ENCODE data around the gene TRIM47.

The TRIM47 gene

GRCh38 chr17:75917917-75918445 is 39.6 kb upstream of the TRIM47 start:
- no peak overlapping the region for H3K27ac ChIP-seq (ENCODE audit: low read depth, low read length)
- no peak overlapping the region for H3K9ac ChIP-seq (ENCODE audit: low read length)
- no peak overlapping the region for H3K4me3 ChIP-seq (ENCODE audit: low read depth in 1 of 2, low read length in 2 of 2)
- no peaks in the 10 kb centered on the region for H3K36me3 ChIP-seq (ENCODE audit: insufficient read depth, low read length)
- H3K4me1 ChIP-seq (ENCODE audit: insufficient read depth, low read length), result no peaks in the 10 kb centered on the region
- H3K9me3 ChIP-seq (ENCODE audit: low read length), result no peaks in the 10 kb centered on the region
- no peaks in the 10 kb centered on the region for H3K27me3 ChIP-seq (ENCODE audit: control insufficient read depth in 1 of 2, insufficient read depth in 2 of 2, low read length in 2 of 2)

DNA sequence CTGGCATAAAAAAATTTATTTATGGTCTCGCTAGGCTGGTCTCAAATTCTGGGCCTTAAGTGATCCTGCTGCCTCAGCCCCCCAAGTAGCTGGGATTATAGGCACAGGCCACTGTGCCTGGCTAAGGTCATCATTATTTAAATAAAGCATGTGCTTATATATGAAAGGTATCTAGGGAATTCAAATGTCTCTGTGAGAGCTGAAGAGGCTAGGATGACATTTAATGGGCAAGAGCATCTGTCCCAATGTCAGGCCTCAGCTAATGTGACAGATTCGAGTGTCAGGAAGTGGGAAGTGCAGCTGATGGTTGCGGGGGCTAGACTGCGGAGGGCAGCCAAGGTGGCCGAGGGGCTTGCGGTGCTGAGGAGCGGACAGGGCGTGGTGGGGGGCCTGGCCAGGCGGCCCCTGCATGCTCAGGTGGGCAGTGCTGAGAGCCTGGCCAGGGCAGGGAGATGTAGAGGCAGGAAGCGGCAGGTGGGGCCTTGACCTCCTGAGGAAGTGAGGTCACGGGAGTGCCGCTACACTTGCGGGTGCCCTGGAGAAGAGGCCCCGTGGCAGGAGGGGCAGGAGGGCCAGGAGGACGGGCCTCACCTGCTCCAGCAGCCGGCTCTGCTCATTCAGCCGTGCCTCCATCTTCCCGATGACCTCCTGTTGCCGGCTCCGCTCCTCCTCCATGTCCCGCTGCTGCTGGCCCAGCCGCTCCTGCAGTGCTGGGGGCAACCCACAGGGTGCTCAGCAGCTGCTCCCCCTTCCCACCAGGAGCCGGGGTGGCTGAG is 38.9 kb upstream of the TRIM47 start:
- Histone ChIP-seq H3K9ac (ENCODE audit: low read length) (no peak overlapping the region), H3K9me3 (ENCODE audit: low read length) (no peaks in the 10 kb centered on the region), H3K27me3 (ENCODE audit: control insufficient read depth in 1 of 2, insufficient read depth in 2 of 2, low read length in 2 of 2) (no peaks in the 10 kb centered on the region), H3K27ac (ENCODE audit: low read depth, low read length) (no peak overlapping the region), H3K4me1 (ENCODE audit: insufficient read depth, low read length) (no peaks in the 10 kb centered on the region), H3K4me3 (ENCODE audit: low read depth in 1 of 2, low read length in 2 of 2) (no peak overlapping the region), H3K36me3 (ENCODE audit: insufficient read depth, low read length) (no peaks in the 10 kb centered on the region)

DNA sequence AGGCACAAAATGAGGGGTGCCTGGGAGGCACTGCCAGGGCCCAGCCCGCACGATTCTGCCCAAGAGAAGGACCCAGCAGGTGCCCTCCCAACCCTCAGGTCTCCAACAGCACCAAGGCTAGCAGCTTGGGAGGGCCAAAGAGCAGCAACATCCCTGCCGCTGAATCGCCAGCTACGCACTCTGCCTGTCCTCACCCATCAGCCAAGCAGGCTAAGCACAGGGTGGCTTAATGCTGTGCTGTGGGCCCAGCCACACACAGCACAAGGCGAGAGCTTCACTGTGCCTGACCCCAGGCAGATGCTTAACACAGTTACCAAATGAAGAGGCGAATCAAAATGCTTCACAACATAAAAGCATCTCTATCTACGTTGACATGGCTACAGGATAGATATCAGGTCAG is 36.9 kb upstream of the TRIM47 start:
- Histone ChIP-seq H3K9ac (ENCODE audit: low read length) (no peak overlapping the region), H3K9me3 (ENCODE audit: low read length) (no peaks in the 10 kb centered on the region), H3K4me3 (ENCODE audit: low read depth in 1 of 2, low read length in 2 of 2) (no peak overlapping the region), H3K4me1 (ENCODE audit: insufficient read depth, low read length) (no peaks in the 10 kb centered on the region), H3K27me3 (ENCODE audit: control insufficient read depth in 1 of 2, insufficient read depth in 2 of 2, low read length in 2 of 2) (no peaks in the 10 kb centered on the region), H3K36me3 (ENCODE audit: insufficient read depth, low read length) (no peaks in the 10 kb centered on the region), H3K27ac (ENCODE audit: low read depth, low read length) (no peak overlapping the region)

DNA sequence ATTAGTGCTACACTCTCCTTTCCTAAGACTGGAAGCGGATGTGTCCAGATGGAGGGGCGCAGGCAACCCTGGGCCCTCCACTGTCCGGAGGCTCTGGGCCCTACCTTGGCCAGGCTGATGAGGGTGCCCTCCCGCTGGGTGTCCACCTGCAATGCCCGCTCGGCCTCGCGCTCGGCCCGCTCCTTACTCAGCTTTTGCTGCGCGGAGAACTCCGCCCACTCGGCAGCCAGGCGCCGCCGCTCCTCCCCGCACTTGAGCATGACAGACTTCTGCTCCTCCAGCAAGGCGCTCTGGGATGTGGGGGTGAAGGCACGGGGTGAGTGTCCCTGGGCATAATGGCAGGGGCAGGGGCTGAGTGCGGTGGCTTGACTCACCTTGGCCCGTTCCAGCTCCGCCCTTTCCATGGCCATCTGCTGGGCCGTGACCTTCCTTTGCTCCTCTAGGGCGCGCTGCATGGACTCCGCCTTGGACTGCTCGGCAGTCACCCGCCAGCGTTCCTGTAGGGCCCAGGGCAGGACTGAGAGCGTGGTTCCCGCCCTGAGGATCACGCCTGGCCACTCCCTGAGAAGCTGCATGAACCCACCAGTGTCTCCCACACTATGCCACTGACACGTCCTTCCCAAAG is 36.4 kb upstream of the TRIM47 start:
- H3K9me3 ChIP-seq (ENCODE audit: low read length), result no peaks in the 10 kb centered on the region
- no peaks in the 10 kb centered on the region for H3K27me3 ChIP-seq (ENCODE audit: control insufficient read depth in 1 of 2, insufficient read depth in 2 of 2, low read length in 2 of 2)
- H3K9ac ChIP-seq (ENCODE audit: low read length), result no peak overlapping the region
- no peaks in the 10 kb centered on the region for H3K36me3 ChIP-seq (ENCODE audit: insufficient read depth, low read length)
- no peak overlapping the region for H3K4me3 ChIP-seq (ENCODE audit: low read depth in 1 of 2, low read length in 2 of 2)
- no peak overlapping the region for H3K27ac ChIP-seq (ENCODE audit: low read depth, low read length)
- H3K4me1 ChIP-seq (ENCODE audit: insufficient read depth, low read length), result no peaks in the 10 kb centered on the region

- Histone ChIP-seq H3K9ac (ENCODE audit: low read length) (no peak overlapping the region), H3K4me3 (ENCODE audit: low read depth in 1 of 2, low read length in 2 of 2) (no peak overlapping the region), H3K27ac (ENCODE audit: low read depth, low read length) (no peak overlapping the region), H3K27me3 (ENCODE audit: control insufficient read depth in 1 of 2, insufficient read depth in 2 of 2, low read length in 2 of 2) (no peaks in the 10 kb centered on the region), H3K36me3 (ENCODE audit: insufficient read depth, low read length) (no peaks in the 10 kb centered on the region), H3K4me1 (ENCODE audit: insufficient read depth, low read length) (no peaks in the 10 kb centered on the region), H3K9me3 (ENCODE audit: low read length) (no peaks in the 10 kb centered on the region)
Measured at GRCh38 chr17:75913537-75914210, 35.3 kb upstream of the TRIM47 start.

DNA sequence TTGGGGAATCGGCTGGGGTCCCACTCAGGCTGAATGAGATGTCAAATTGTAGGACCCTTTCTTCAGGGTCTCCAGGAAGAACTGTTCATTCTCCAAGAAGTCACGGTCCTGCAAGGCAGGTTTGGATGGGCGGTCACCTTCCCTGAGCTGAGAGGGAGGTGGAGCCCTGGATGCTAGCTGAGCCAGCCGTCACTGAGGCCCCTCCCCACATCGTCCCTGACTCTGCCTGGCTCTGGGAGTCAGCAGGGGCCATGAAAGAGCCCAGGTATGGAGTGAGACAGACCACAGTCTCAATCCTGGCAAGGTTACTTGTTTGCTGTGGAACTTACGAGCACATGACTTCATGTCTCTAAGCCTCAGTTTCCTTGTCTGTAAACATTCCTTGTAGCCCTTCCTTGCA is 32.3 kb upstream of the TRIM47 start:
- H3K36me3 ChIP-seq (ENCODE audit: insufficient read depth, low read length), result no peaks in the 10 kb centered on the region
- no peaks in the 10 kb centered on the region for H3K27me3 ChIP-seq (ENCODE audit: control insufficient read depth in 1 of 2, insufficient read depth in 2 of 2, low read length in 2 of 2)
- H3K4me3 ChIP-seq (ENCODE audit: low read depth in 1 of 2, low read length in 2 of 2), result no peak overlapping the region
- H3K9ac ChIP-seq (ENCODE audit: low read length), result no peak overlapping the region
- no peaks in the 10 kb centered on the region for H3K9me3 ChIP-seq (ENCODE audit: low read length)
- no peaks in the 10 kb centered on the region for H3K4me1 ChIP-seq (ENCODE audit: insufficient read depth, low read length)
- H3K27ac ChIP-seq (ENCODE audit: low read depth, low read length), result no peak overlapping the region

DNA sequence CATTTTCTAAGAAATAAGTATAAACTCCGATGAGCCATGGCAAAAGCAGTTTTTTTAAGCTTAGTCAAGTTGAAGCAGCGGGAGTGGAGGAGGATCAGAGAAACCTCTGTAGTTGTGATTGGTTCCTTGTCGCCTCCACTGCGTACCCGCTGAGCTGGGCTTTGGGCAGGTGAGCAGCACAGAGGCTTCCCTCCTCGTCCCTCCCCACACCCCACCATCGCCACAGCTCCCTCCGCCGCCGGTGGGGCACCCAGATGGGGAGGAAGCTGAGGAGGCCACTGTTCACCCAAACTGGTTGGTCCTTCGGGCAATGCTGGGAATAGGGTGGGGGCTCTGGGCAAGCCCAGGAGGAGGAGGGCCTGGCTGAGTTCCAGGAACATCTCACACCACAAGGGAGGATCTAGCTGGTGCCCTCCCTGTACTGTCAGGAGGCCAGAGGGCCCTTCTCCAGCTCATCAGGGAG is 31.5 kb upstream of the TRIM47 start:
- Histone ChIP-seq H3K4me3 (ENCODE audit: low read depth in 1 of 2, low read length in 2 of 2) (no peak overlapping the region), H3K4me1 (ENCODE audit: insufficient read depth, low read length) (no peaks in the 10 kb centered on the region), H3K9ac (ENCODE audit: low read length) (no peak overlapping the region), H3K9me3 (ENCODE audit: low read length) (no peaks in the 10 kb centered on the region), H3K27me3 (ENCODE audit: control insufficient read depth in 1 of 2, insufficient read depth in 2 of 2, low read length in 2 of 2) (no peaks in the 10 kb centered on the region), H3K27ac (ENCODE audit: low read depth, low read length) (no peak overlapping the region), H3K36me3 (ENCODE audit: insufficient read depth, low read length) (no peaks in the 10 kb centered on the region)

DNA sequence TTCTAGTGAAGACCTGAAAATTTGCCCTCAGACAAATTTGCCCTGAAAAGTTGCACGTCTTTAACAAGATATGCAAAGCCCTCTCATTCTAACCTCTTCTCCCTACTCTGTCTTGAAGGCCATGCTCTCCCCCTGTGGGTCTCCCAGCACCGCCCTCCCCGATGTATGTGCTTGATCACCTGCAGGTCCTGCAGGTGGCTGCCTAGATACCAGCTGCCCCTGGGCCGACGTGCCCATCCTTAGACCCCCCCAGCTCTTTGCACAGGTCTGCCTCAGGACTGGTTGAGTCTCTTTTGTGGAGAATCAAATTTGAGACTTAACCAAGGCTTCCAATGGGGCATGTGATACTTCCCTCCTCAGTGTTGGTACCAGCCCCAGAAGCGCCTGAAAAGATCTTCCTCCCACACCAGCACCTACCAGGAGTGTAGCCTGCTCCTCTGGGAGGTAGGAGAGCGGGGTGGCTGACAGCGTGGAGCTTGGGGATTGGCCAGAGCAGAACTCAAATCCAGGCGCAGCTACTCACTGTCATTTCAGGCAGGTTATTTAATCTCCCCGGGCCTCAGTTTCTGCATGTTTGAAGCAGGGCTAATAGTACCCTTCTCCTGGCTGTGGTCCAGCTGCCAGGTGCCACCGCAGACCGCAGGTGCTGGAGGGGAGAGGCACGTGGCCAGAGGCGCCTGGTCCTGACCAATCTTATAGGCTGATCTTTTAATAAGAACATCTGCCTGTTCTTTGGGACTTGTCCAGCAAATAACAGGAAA is 30.9 kb upstream of the TRIM47 start:
- H3K4me3 ChIP-seq (ENCODE audit: low read depth in 1 of 2, low read length in 2 of 2), result no peak overlapping the region
- no peak overlapping the region for H3K27ac ChIP-seq (ENCODE audit: low read depth, low read length)
- no peaks in the 10 kb centered on the region for H3K36me3 ChIP-seq (ENCODE audit: insufficient read depth, low read length)

DNA sequence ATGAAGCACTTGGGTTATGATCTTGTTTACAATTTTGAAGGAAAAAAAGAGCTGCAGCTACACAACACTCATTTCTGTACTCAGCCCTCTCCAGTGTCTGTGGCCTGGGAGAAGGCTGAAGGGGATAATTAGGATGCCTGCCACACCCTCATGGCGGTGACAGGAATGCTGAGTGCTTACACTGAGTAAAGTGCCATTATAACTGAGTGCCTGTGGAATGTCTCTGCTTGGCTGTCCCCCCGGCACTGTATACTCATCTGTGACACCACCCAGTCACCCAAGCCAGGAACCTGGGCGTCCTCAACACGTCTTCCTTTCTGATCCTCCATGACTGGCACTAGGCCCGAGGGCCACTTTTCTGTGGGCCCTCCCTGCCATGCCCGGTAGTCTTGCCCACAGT is 29.8 kb upstream of the TRIM47 start:
- H3K27ac ChIP-seq (ENCODE audit: low read depth, low read length), result no peak overlapping the region
- H3K4me3 ChIP-seq (ENCODE audit: low read depth in 1 of 2, low read length in 2 of 2), result no peak overlapping the region
- no peaks in the 10 kb centered on the region for H3K9me3 ChIP-seq (ENCODE audit: low read length)
- H3K27me3 ChIP-seq (ENCODE audit: control insufficient read depth in 1 of 2, insufficient read depth in 2 of 2, low read length in 2 of 2), result no peaks in the 10 kb centered on the region
- peaks cover 5% of the 10 kb centered on the region for H3K4me1 ChIP-seq (ENCODE audit: insufficient read depth, low read length)
- no peak overlapping the region for H3K9ac ChIP-seq (ENCODE audit: low read length)
- H3K36me3 ChIP-seq (ENCODE audit: insufficient read depth, low read length), result peaks cover under 1% of the 10 kb centered on the region

More for the DNA sequence above, 30.9 kb upstream of the TRIM47 start:
- no peaks in the 10 kb centered on the region for H3K9me3 ChIP-seq (ENCODE audit: low read length)
- H3K4me1 ChIP-seq (ENCODE audit: insufficient read depth, low read length), result peaks cover under 1% of the 10 kb centered on the region
- no peak overlapping the region for H3K9ac ChIP-seq (ENCODE audit: low read length)
- no peaks in the 10 kb centered on the region for H3K27me3 ChIP-seq (ENCODE audit: control insufficient read depth in 1 of 2, insufficient read depth in 2 of 2, low read length in 2 of 2)

DNA sequence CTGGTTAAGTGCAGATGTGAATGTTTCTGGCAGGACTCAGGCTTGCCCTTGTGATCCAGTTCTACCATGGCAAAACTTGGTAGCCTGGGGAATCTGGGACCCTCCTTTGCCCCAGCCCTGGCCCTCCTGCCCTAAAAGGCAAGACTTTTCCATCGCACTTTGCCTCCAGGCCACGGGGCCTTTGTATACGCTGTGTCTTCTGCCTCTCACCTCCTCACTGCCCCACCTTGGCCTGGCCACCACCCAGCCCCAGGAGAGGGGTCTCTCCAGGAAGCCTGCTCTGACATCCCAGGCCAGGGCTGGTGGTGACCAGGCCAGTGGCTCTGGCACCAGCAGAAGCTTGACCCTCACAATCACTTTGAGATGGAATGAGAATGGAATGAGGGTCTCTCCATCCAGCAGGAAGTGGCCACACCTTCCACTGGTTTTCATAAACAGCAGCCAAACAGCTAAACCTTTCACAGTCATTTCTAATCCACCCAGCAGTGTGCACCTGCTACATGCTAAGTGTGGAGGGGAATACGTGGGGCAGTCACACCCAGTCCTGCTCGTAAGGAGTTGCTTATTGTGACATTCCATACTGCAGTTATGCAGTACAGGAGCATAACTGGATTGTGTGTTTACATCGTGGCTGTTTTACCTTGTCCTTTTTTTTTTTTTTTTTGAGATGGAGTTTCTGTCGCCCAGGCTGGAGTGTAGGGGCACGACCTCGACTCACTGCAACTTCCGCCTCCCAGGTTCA is 27.9 kb upstream of the TRIM47 start:
- H3K4me1 ChIP-seq (ENCODE audit: insufficient read depth, low read length), result peaks cover 5% of the 10 kb centered on the region
- H3K27ac ChIP-seq (ENCODE audit: low read depth, low read length), result no peak overlapping the region
- no peak overlapping the region for H3K9ac ChIP-seq (ENCODE audit: low read length)
- no peaks in the 10 kb centered on the region for H3K27me3 ChIP-seq (ENCODE audit: control insufficient read depth in 1 of 2, insufficient read depth in 2 of 2, low read length in 2 of 2)
- peaks cover 14% of the 10 kb centered on the region for H3K36me3 ChIP-seq (ENCODE audit: insufficient read depth, low read length)
- H3K4me3 ChIP-seq (ENCODE audit: low read depth in 1 of 2, low read length in 2 of 2), result no peak overlapping the region
- H3K9me3 ChIP-seq (ENCODE audit: low read length), result no peaks in the 10 kb centered on the region
